ENCODE results near the gene CDC42BPG.
"Not testable (repeated sequence)": the region's sequence is repeated elsewhere in the genome, so short reads cannot be mapped to it uniquely, and the experiment has no call there.

CDC42BPG gene

GRCh38 chr11:64846998-64847666 is 2.7 kb upstream of the CDC42BPG start:
- DNase-seq: peak; percentile 70

- not testable (repeated sequence) for DNase-seq
These were observed 1.3 kb upstream of the CDC42BPG start for GRCh38 chr11:64845776-64846129.

- no peak for DNase-seq
These were observed 799 bp upstream of the CDC42BPG start for GRCh38 chr11:64845129-64845775.

- no peak for DNase-seq
These were observed 645 bp downstream of the CDC42BPG start for GRCh38 chr11:64843686-64844329.

GRCh38 chr11:64842851-64843685 is 1.4 kb downstream of the CDC42BPG start:
- DNase-seq: no peak

- DNase-seq: no peak
These were observed 2.1 kb downstream of the CDC42BPG start for GRCh38 chr11:64842366-64842759.

GRCh38 chr11:64841592-64842365 is 2.7 kb downstream of the CDC42BPG start:
- no peak for DNase-seq

GRCh38 chr11:64839887-64840782 is 4.3 kb downstream of the CDC42BPG start:
- no peak for DNase-seq

GRCh38 chr11:64839335-64839734 is 5.1 kb downstream of the CDC42BPG start:
- no peak for DNase-seq

GRCh38 chr11:64838600-64839334 is 5.7 kb downstream of the CDC42BPG start:
- no peak for DNase-seq

GRCh38 chr11:64837887-64838351 is 6.5 kb downstream of the CDC42BPG start:
- DNase-seq: no peak

- DNase-seq: no peak
These were observed 7.9 kb downstream of the CDC42BPG start for GRCh38 chr11:64836448-64837072.

- no peak for DNase-seq
These were observed 8.6 kb downstream of the CDC42BPG start for GRCh38 chr11:64835616-64836447.

GRCh38 chr11:64834723-64835615 is 9.5 kb downstream of the CDC42BPG start:
- no peak for DNase-seq

GRCh38 chr11:64834031-64834722 is 10.3 kb downstream of the CDC42BPG start:
- no peak for DNase-seq

GRCh38 chr11:64833509-64833908 is 10.9 kb downstream of the CDC42BPG start:
- DNase-seq: no peak

- DNase-seq: no peak
These were observed 11.3 kb downstream of the CDC42BPG start for GRCh38 chr11:64833198-64833502.
